Measurements from ENCODE around the gene PBX1.

Gene PBX1

DNA sequence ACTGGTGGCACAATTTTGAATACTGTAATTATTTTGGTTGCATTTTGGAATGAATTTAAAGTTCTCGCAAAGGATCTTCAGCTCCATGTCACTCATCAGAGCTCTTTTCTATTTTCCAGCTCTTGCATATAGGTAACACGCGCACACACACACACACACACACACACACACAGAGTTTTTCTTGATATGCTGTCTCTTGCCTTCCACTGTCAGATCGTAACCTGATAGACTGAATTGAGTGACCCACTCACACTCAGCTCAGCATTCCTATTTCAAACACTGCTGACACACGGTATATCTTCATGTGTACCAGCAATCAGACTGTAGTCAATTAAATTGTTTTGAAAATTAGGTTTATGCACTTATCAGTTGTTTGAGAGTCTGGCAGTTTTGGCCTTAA is 214.1 kb downstream of the PBX1 start:
- TF ChIP-seq, protein P1, sequence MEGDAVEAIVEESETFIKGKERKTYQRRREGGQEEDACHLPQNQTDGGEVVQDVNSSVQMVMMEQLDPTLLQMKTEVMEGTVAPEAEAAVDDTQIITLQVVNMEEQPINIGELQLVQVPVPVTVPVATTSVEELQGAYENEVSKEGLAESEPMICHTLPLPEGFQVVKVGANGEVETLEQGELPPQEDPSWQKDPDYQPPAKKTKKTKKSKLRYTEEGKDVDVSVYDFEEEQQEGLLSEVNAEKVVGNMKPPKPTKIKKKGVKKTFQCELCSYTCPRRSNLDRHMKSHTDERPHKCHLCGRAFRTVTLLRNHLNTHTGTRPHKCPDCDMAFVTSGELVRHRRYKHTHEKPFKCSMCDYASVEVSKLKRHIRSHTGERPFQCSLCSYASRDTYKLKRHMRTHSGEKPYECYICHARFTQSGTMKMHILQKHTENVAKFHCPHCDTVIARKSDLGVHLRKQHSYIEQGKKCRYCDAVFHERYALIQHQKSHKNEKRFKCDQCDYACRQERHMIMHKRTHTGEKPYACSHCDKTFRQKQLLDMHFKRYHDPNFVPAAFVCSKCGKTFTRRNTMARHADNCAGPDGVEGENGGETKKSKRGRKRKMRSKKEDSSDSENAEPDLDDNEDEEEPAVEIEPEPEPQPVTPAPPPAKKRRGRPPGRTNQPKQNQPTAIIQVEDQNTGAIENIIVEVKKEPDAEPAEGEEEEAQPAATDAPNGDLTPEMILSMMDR (IDR thresholded peaks at IDR 0.05; ENCODE audit: low read depth, low read length), result no peak
- no peak for DNase-seq (ENCODE audit: extremely low read depth, low read depth)

DNA sequence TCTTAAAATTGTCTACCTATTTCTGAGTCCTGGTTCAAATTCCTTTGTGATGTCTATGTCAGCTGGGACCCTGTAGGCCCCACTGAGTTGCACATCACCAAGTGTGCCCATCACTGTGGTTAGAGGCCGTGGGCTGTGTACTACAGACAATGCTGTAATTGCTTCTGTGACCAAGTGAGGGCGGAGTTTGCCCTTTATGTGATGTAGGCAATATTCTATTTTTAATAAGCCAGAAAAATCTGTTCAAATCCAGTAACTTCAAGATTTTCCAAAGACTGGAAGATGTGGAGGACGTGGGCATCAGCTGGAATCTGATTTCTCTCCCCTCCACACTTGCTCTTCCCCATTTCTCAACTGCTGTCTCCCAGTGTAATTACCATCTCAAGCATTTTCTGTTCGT is 215.4 kb downstream of the PBX1 start:
- no peak for DNase-seq (ENCODE audit: extremely low read depth, low read depth)
- TF ChIP-seq, protein P1 (IDR thresholded peaks at IDR 0.05; ENCODE audit: low read depth, low read length), result no peak

DNA sequence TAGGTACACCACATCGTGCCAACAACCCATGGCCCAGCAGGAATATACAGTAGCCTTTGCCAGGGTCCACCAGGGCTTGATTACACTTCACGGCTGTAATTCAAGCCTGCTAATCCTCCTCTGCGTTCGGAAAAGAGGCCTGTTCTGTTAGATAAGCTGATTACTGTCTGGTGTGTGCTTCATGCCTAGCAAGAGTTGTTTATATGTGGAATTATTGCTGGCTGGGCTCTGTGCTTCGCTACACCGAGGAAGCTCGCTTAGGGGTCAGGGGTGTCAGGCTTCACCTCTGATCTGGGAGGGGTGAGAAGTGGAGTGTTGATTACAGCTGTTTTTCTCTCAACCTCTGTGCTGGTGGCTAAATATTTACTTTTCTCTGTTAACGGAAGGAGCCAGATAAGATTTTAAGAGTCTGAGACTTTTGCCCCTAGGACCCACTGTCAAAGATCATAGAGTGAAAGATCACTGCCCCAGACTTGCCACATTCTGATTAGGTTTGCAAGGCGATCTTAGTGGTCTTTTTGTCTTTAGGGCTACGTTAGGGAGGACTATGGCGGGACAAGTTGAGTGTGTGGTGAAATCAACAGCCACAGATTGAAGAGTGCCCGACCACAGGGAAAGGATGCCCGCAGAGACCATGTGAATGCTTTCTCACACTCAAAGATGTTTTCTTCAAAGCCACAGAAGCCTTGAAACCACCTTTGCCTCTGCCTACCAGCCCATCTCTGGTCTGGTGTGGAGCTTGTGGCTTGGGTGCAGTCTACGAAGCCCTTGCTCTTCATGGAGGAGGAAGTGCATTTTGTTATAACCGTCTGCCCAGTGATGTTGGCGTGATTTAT is 216.1 kb downstream of the PBX1 start:
- TF ChIP-seq, protein P1 (IDR thresholded peaks at IDR 0.05; ENCODE audit: low read depth, low read length), result no peak
- no peak for DNase-seq (ENCODE audit: extremely low read depth, low read depth)

DNA sequence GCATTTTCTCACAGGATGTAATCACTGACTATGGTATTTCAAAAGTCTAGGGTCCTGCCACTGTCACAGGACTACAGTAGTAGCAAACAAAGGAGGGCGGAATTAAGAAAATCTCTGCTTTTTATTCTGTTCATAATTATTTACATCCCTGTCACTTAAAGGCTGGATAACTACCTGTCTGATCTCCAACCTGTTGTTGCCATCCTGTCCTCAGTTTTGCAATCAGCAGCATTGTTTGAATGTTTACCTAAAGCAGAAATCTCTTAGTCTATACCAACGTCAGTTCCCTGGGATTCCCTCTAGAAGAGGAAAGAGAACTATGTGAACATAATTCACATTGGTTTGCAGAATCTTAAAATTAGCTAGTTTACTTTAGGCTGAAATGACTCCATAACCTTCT is 218.5 kb downstream of the PBX1 start:
- DNase-seq (ENCODE audit: extremely low read depth, low read depth), result no peak
- TF ChIP-seq, protein P1 (IDR thresholded peaks at IDR 0.05; ENCODE audit: low read depth, low read length), result no peak

DNA sequence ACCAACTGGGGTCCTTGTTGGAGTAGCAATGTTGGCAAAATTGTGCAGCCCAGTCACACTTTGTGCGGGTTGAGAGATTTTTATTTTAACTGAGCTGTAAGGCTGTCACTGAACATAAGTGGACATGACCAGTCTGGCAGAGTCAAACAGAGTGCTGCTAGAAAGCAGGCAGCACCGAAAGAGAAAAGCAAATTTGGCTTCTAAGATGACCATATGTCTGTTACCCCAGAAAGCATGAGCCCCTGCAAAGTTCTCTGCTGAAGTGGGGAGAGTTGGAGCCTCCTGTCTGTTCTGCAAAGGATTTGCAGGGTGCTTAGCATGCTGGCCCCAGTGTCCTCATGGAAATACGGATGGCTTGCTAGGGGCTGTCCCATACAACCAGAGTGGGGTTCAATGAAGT is 220.4 kb downstream of the PBX1 start:
- DNase-seq (ENCODE audit: extremely low read depth, low read depth), result no peak
- TF ChIP-seq, protein P1 (IDR thresholded peaks at IDR 0.05; ENCODE audit: low read depth, low read length), result peak; percentile 6

DNA sequence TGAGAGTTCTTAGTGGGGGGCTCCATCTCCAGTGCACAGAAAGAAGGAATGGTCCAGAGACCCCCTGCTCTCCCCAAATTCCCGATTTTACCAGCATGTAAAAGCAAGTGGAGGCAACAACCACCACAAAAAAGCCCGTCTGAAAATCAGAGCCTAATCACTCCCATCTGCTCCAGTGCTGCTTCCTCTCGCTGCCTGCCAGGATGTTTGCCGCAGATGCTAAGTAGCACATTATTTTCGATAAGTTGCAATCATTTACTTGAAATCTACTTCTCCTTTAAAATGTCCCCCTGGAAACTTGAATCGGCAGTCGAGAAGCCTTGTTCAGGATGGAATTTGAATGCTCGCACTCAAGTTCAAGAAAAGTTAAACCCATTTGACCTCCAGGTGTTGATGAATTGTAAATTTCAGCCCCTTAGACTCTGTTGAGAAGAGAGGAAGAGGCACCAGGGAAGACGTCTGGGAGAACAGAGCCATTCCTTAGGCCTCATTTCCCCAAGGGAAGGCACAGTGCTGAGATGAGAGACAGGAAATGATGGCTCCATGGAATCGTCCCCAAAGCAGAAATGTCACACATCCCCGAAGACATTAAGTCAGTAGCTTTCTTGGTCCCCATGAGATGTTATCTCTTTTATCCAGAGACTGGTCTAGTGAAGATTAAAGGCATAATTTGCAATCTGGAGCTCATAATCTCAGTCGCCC is 221.3 kb downstream of the PBX1 start:
- TF ChIP-seq, protein P1 (IDR thresholded peaks at IDR 0.05; ENCODE audit: low read depth, low read length), result no peak
- peak; percentile 32 for DNase-seq (ENCODE audit: extremely low read depth, low read depth)

DNA sequence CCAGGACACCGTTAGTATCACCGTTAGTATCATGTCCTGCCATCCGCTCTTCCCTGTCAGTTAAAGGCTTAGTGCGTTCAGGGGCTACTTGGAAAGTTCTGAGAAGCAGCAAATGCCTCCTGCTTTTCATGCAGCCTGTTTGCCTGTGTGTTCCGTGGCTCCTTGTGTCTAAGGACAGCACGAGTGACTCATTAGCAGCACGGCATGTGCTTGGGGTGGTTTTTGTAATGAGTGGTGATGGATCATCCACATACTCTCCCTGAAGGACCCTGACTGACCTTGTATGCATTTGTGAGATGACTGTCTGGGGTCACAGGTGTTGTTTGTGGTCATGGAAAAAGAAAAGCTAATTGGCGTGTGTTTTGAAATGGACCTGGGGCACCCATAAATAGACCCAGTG is 221.9 kb downstream of the PBX1 start:
- TF ChIP-seq, protein P1 (IDR thresholded peaks at IDR 0.05; ENCODE audit: low read depth, low read length), result no peak
- peak; percentile 59 for DNase-seq (ENCODE audit: extremely low read depth, low read depth)

Data from AG09319 (cell line).